NCI-H1694 treated with DMSO at 0.1 percent for 48 hours (cell line): Measurements from ENCODE around the gene ORM2.
A peak's percentile ranks its signal among the peaks of the same experiment; 100 is the strongest.
"Not testable (repeated sequence)": the region's sequence is repeated elsewhere in the genome, so short reads cannot be mapped to it uniquely, and the experiment has no call there.

ENCODE experiments used
- DNase-seq: peaks from one replicate; lab custom pipeline; 2025; lab: John Stamatoyannopoulos, UW

Gene ORM2

DNA sequence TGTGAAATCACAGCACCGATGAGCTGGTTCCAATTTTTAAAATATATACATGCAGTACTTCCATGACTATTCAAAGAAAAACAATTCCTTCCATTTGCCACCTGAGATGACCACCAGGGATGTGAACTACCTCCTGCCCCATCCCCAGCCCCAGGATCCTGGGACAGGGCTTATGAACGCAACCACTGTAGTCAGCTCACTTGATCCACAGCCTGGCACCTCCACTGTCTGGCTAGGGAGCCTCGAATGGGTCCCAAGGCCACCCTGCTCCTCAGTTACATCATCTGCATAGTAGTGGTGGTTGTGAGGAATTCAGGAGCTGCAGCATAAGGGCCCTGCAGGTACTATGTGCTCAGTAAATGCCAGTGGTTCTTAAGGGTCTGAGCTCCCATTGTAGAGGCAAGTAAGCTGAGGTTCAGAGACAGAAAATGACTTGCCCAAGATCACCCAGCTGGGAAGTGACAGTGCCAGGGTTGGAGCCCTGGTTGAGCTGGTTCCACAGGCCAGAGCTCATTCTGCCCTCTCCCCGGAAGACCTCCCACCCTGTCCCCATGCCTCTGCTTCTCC lies 2.9 kb downstream of the ORM2 start:
- DNase-seq, result not testable (repeated sequence)

DNA sequence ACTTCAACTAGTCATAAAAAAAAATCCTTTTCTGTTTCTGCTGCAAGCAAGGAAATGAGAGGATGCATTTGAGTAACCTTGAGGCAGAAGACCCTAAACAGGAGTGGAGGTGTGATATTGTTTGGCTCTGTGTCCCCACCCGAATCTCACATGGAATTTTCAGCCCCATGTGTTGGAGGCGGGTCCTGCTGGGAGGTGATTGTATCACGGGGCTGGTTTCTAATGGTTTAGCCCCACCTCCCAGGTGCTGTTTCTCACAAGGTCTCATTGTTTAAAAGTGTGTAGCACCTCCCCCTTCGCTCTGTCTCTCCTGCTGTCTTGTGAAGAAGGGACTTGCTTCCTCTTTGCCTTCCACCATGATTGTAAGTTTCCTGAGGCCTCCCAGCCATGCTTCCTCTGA lies 4.0 kb downstream of the ORM2 start:
- not testable (repeated sequence) for DNase-seq

DNA sequence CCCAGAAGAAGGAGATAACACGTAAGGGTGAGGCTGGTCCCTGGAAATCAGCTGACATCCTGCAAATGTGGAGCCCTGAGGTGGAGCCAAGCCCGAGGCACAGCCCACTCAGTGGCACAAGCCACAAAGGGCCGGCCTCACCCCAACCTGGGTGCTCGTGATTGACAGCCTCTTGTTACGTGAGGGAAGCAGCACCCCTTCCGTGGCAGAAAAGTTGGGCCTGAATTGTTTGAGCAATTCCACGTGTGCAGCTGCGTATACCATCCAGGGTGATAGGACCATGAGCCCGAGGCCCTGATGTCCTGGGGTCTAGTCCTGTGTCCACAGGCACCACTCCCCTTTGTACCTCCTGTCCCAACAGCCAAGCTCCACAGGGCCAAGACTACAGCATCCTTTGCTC lies 4.8 kb downstream of the ORM2 start:
- no peak for DNase-seq

DNA sequence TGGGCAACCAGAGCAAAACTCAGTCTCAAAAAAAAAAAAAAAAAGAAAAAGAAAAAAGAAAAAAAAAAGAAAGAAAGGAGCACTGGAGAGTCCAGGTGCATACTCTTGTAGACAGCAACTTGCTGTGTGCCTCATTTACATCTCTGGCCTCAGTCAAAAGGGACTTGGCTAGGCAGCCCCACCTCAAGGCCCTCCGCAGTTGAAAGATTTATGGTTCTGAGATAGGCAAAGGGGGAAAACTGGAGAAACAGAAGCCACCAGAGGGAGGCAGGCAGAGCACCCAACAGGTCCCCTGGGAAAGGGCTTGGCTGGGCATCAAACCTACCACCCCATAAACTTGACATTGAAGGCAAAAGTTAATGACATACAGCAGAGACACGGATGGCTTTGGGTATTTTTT lies 6.1 kb downstream of the ORM2 start:
- no peak for DNase-seq

DNA sequence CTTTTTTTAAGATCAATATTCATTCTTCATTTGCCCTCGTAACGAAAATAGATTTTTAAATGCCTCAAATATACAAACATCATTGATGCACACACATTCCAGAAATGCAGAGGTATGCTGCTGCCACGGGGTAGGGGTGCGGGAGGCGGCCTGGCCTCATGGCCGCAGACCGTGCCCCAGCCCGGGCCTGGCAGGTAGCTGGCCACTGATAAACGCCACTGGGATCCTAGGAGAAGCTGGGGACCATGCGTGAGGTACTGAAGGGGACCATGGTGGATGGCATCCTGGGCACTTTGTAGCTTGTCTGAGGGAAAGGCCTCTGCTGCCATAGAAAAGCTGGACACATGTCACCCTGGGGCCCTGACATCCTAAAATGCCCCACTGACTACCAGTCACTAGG lies 6.5 kb downstream of the ORM2 start:
- no peak for DNase-seq

DNA sequence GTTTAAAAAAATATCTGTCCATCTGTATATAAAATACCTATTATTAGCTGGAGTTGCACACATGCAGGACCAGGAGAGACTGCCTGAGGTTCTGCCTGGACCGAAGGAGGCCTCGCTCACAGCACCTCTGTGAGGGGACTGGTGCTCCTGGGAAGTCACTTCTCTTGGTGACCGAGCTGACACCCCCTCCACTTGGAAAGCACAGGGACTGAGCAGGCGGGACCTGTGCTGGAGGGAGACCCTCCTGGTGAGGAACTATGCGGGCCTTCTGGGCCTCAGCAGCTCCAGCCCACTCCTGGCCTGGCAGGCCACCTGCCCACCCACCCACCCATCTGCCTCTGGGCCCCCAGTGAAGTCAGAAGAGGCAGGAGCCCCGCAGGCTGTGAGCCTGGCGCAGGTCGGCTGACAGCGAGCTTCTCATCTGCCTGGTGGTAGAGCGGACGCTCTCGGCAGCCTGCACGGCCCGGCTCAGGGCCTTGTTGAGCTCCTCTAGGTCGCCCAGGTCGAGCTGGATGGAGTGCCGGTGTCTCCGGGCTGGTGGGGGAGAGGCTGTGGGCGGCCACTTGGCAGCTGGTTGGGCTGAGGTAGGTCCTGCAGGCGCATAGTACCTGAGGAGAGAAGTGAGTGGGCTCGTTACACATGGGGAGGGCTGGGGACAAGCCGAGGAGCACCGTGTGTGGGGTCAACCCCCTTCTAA lies 7.2 kb downstream of the ORM2 start:
- no peak for DNase-seq

DNA sequence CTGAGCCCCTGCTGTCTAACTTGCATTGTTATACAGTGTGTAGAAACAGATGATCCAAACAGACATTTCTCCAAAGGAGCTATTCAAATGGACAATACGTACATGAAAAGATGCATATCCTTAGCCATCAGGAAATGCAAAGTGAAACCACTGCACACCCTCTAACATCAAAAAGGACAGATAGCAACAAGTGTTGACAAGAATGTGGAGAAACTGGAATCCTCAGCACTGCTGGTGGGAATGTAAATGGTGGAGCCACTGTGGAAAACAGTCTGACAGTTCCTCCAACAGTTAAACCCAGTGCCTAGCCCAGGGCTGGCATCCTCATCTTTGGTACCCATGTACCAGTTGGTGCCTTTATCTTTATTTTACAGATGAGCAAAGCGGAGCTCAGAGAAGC lies 8.5 kb downstream of the ORM2 start:
- DNase-seq, result no peak

DNA sequence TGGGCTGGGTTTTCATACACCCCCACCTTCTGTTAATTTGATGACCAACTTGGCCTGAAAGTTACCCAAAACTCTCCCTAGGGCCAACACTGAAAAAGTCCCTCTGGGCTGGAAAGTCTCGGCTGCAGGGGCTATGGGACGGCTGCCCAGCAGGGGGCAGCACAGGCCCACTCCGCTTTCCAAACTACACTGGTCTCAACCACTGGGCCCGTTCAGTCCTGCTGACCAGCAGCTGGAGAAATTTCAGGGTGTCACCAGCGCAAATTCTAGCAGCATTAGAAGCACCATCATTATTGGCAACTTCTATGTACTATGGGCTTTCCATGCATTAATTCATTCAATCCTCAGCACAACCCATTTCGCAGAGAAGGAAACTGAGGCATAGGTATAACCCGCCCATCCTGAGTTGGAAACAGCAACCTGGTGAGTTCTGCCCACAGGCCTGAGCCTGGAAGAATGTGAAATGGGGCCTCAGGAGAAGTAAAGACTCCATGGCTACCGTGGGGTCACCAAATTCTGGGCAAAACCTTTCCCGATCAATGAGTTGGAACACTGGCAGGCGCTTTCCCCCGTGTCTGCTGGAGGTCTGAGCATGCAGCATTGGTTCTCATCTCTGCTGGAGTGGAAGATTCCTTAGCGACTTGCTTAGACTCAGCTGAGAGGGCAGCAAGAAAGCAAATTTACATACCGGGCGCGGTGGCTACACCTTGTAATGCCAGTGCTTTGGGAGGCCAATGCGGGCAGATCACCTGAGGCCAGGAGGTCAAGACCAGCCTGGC lies 9.7 kb downstream of the ORM2 start:
- DNase-seq, result no peak

DNA sequence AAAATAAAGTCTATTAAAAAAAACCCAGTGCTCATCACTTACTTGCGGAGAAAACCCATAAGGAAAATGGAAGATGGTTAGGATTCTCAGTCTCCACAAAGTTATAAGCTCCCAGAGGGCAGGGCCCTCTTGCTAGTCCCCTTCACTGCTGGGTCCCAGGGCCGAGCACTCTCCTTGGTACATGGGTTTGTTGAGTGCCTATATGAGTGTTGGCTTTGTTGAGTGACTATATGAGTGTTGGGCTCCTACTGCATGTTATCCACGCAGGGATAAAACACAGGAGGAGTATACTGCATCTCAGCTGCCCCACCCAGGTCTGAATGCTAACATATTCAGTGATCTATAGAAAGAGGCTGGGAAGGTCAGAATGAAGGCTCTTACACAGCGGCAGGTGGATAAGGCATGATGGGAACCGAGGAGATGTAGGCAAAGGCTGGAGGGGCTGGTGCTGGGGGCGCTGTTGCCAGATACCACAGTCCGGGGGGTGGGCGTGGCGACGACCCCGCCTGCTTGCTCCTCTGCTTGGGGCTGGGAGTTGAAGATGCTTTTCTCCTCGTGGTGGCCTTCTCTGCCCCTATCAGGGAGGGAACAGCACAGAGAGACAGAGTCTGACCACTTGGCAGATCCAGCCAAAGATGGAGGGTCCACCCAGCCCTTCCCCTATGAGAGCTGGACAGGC lies 11.6 kb downstream of the ORM2 start:
- no peak for DNase-seq

DNA sequence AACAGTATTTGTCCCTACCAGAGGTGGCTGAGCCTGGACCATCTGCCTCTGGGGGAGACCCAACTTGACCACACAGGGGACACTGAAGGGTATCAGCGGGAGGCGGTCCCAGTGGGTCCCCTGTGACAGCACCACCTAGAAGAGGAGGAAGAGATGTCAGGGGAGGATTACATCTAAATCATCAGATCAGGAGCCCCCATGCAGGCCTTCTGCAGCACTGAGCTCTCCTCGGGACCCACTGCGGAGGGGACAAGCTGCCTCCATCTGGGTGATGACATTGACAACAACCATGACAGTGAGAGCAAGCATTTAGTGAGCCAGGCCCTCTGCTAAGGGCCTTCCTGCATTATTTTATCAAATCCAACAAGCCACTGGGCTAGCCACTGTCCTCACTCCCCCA lies 12.3 kb downstream of the ORM2 start:
- no peak for DNase-seq

DNA sequence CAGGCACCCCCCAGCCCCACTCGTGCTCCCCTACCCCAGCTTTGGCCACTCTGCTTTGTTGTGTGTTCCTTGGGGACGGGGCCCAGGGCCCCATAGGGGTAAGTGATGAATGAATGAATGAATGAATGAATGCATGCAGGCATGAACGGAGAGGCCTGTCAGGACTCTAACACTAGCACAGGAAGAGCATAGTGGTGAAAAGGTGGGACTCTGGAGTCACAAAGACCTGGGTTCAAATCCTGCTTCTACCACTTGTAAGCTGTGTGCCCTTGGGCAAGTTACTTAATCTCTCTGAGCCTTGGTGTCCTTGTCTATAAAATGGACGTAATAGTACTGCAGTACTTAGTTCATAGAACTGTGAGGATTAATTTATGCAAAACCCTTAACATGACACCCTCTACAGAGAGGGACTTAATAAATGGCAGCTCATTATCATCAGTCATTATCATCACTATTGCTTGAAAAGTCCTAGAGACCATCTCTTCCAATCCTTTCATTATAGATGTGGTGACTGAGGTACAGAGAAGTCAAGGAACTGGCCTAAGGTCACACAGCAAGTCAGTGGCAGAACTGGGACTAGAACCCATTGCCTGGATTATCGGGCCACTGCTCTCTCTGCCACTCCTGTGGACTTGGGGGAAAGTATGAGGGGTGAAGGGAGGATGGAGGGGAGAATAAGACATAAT lies 13.2 kb downstream of the ORM2 start:
- no peak for DNase-seq

DNA sequence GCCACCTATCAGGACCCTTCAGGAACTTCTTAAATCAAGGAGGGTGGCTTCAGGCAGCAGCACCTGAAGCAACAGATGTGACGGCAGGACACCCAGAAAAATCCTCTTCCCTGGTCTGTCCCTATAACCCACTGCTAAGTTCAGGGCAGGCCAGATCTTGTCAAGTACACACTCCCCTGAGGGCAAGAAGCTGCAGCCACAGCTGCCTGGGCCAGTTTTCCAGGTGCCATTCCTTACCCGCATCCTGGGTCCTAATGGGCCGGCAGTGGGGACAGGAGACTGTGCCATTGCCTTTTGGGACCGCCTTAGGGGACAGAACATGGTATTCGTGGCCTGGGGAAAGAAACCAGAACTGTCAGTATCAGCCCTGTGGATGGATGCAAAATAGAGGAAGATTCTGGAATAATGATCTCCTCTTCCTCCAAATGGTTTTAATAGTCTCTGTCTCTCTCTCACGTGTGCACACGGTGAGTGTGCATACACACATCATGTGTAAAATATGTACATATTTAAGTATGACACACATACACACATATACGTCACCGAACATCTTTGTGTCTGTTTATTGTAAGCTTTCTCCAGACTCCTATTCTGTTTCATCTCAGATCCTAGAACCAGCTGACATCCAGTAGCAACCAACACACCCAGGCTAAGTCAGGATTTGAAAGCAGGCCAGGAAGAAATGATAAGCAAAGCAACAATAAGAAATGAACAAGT lies 14.0 kb downstream of the ORM2 start:
- no peak for DNase-seq

DNA sequence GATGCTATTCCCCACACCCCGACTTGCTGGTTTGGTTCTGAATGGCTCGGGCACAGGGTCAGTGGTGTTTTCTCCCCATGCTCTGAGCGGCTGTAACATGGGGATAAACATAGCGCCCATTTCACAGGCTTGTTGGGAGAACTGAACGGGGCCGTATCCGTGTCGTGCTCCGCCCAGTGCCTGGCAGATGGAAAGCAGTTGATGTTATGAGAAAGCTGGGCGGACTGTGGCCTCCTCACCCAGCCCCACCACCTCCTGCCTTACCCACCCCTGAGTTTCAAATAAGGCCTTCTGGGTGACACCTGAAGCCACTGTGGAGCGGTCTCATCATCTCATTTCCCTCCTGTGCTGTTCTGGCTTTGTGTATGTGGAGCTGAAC lies 14.5 kb downstream of the ORM2 start:
- DNase-seq, result no peak

DNA sequence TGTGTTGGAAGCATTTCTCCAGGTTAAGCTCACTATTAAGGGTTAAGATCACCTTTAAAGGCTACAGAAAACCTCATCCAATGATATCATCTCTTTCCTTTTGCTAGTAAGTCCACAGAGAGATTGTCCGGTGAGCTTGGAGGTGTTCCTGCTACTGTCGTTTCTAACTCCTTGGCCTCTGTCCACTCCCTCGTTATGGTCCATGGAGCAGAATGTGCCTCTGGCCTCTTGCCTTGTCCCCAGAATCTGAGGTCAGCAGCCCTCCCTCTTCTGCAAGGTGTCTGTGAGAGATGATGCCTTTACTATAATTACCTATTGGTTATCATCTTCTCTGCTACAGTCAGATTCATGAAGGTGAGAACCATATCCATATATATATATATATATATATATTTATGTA lies 15.0 kb downstream of the ORM2 start:
- DNase-seq, result no peak

DNA sequence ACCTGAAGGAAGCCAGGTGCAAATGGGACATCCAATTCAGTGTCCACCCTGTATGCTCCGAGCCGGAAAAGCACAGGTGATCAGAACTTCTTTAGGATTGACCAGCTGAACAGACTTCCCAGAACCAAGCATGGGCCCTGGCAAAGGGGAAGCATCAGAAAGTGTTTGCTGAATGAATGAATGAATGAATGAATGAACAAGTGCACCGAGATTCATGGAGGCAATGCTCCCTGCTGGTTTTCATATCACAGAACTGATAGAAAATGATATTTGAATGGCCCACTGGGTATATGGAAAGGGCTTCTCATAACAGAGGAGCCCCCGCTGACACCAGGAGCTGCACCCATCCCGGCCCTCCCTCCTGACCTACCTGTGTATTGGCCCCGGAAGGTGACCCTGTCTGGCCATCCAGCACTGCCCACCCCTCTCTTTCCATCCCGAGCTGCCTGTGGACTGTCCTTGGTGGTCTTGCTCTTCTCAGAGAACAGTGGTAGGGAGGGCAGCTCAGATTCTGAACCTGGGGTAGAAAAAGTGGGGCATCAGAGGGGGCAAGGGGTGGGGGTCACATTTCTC lies 15.9 kb downstream of the ORM2 start:
- DNase-seq, result no peak

DNA sequence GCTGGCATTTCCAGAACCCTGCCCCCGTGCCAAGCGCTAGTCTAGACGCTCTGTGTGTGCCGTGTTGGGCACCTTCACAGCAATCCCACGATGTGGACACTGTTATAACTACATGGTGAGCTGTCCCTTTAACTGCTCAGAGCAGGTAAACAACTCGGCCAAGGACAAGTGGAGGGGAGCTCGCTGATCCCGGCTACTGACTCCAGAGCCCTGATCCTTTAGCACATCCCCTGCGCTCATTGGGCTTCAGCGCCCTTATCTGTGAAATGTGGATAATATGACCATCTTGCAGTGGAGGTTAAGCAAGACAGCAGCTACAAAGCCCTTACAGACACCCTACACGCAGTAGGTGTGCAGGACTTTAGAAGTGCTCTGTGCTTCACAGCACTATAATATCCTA lies 16.5 kb downstream of the ORM2 start:
- DNase-seq, result no peak

DNA sequence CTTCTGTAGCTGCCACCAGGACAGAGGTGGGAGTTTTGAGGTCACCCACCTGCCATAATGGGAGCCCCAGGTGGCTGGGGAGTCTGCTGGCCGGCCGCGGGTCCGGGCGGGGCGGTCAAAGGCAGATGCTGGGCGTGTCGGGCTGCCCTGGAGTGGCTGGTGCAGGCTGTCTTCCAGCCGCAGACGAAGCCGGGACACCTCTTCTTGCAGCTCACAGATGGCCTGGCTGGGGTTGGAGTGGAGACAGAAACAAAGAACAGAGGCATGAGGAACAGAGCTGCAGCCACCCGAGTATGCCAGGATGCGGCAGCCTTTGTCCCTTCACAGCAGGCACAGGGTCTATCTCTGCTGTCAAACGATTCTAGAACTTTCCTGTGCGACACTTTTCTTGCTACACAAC lies 18.0 kb downstream of the ORM2 start:
- DNase-seq, result peak; percentile 26

DNA sequence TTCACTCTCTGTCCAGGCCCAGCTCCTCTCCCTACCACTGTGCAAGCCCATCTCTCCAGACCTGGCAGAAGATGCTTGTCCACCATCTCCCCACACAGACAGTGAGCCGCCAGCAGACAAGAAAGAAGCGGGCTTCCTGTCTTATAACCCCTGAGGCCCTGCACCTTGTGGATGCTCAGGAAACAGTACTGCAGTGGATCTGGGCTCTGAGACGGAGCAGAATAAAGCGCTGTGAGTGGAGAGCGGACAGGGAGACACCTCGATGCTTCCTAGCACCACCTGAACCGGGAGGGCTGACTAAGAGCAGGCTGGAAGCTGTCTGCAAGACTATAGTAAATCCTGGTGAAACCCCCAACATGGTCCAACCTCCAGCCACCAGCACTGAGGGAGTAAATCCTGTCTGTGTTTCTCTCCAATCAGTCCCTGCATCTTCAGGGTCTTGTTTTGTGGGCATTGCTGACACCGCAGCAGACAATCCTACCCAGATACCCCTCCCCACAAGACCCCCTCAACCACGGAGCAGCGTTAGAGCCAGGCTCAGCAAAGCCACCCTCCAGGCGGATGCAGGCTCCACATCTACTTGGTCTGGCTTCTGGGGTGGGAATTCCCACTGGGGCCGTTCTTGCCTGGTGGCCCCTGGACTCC lies 18.7 kb downstream of the ORM2 start:
- DNase-seq, result no peak

DNA sequence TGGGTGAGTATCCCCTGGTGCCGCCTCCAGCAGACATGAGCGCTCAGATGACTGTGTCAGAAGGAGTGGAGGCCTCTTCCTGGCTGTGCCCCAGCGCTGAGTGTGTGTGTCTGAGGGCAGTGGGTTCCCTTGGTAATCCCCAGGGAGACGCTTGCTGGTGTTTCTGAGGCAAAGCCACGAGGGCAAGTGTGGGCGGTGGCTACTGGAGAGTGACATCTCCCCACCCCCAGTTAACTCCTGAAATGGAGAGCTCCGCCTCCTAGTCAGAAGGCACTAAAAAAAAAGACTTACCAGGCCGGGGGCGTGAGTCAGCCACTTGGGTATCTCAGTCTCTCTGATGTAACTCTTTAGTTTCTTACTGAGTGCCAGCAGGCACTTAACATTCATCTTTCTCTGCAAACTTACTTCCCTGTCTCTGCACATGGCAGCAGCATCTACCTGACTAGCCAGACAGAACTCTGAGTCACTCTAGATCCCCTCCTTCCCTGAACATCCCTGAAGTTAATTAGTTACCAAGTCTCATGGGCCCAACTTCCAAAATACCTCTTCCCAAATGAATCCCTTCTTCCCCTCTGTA lies 19.3 kb downstream of the ORM2 start:
- no peak for DNase-seq

DNA sequence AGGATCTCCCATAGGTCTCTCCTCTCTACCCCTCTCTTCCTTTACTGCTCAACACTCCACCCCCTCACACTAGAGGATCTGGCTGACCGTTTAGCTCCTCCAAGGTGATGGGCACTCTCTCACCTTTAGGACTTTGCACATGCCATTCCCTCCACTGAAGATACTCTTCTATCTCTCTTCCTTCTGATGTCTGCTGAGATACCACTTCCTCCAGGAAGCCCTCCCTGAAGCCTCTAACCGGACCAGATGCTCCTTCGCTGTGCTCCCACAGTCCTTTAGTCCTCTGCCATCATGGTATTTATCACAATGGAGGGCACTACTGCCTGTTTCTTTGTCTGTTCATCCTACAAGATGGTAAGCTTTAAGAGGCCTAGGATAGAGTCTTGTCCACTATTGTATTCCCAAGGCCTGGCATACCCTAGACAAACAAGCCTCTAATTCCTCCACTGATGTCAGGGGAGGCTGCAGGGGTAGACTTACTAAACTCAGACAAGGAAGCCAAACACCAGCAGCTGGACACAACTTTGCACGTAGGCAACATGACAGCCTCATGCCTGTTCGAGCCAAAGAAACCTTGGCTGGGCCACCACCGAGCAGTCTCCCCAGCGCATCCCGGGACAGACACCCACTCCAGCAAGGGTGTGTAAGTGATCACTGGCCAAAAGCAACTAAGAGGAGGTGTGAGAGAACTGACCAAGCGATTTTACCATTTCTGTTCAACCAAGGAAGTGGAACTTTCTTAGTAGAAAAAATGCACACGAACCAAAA lies 20.2 kb downstream of the ORM2 start:
- DNase-seq, result no peak
